Measurements from ENCODE around the gene CDH12. TPM values are rescaled to one million over a fixed set of nuclear protein-coding genes. Genes with fewer than 3 reads are reported as not detected.
"Not testable (repeated sequence)": the region's sequence is repeated elsewhere in the genome, so short reads cannot be mapped to it uniquely, and the experiment has no call there.

CDH12 gene
- total RNA-seq, 4 donors from 2014 or later, result not detected

DNA sequence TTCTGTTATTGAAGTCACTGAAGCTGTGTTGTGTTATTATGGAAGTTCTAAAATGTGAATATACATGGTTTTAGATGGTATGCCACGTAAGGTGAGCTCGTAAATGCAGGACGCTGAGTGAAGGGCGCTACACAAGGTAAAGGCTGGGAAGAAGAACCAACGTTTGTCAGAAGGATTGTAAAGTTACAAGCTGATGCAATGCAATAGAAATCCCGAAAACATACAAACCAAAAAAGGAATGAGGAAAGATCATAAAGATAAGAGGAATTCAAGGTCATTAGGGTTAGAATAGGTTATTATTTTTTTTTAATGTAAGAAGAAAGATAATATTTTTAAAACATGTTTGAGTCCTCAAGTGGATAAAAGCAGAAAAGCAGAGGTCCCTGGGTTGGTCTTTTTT is 538.6 kb downstream of the CDH12 start:
- WGBS, 2 donors, result 87 to 88% methylated on average over 6 of the region's 6 CpGs
- H3K9me3 ChIP-seq, result no peaks in the 10 kb centered on the region
- H3K4me1 ChIP-seq, result no peaks in the 10 kb centered on the region
- no peak for TF ChIP-seq POLR2A (IDR thresholded peaks at IDR 0.05)
- TF ChIP-seq, protein P1, sequence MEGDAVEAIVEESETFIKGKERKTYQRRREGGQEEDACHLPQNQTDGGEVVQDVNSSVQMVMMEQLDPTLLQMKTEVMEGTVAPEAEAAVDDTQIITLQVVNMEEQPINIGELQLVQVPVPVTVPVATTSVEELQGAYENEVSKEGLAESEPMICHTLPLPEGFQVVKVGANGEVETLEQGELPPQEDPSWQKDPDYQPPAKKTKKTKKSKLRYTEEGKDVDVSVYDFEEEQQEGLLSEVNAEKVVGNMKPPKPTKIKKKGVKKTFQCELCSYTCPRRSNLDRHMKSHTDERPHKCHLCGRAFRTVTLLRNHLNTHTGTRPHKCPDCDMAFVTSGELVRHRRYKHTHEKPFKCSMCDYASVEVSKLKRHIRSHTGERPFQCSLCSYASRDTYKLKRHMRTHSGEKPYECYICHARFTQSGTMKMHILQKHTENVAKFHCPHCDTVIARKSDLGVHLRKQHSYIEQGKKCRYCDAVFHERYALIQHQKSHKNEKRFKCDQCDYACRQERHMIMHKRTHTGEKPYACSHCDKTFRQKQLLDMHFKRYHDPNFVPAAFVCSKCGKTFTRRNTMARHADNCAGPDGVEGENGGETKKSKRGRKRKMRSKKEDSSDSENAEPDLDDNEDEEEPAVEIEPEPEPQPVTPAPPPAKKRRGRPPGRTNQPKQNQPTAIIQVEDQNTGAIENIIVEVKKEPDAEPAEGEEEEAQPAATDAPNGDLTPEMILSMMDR (IDR thresholded peaks at IDR 0.05), result no peak
- no peak overlapping the region for H3K27ac ChIP-seq
- no peak for DNase-seq
- no peaks in the 10 kb centered on the region for H3K36me3 ChIP-seq
- no peaks in the 10 kb centered on the region for H3K27me3 ChIP-seq
- H3K4me3 ChIP-seq (replicated peaks in 1 of 3), result no peak overlapping the region
- intact Hi-C loops (cut with DNase I), result no loop called here

DNA sequence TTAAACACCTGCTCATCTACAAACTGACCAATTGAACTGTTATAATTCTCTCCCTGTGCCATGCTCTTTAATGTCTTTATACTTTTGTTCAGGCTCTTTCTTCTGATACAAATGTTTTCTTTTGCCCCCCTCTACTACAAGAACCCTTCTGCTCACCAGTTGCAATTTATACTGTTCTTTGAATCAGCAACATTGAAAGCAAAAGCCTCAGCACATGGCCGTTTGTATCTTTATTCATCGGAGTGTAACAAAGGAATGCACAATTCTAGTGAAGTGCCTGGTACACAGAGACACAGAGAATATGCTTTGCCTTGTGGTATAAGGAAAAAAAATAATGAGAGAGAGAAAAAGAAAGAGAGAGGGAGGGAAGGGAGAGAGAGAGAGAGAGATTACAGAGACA is 547.1 kb downstream of the CDH12 start:
- no peak for DNase-seq

DNA sequence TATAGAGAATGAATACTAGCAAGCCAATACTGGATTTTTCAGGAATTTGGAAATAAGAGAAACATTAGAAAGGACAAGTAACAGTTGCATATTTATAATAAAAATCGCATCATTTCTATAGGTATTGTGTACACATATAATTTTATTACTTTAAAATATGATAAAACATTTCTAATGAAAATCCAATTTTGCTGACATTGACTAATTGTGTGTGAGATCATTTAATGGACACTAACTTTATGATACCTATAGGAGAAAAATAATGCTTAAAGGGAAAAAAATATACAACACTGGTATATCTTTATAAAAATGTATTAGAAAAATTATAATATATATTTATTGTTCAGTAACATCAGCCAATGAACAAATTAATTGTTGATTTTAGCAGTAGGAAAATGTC is 557.3 kb downstream of the CDH12 start:
- Histone ChIP-seq H3K4me3 (replicated peaks in 1 of 3) (no peak overlapping the region), H3K27ac (no peak overlapping the region), H3K27me3 (no peaks in the 10 kb centered on the region), H3K36me3 (no peaks in the 10 kb centered on the region), H3K9me3 (no peaks in the 10 kb centered on the region), H3K4me1 (no peaks in the 10 kb centered on the region)
- TF ChIP-seq POLR2A (IDR thresholded peaks at IDR 0.05), result no peak
- WGBS, 2 donors, result 78 to 83% methylated on average over 1 of the region's 1 CpG
- intact Hi-C loops (cut with DNase I), result no loop called here
- no peak for DNase-seq

More for the DNA sequence above, 547.1 kb downstream of the CDH12 start:
- Histone ChIP-seq H3K4me1 (no peaks in the 10 kb centered on the region), H3K36me3 (no peaks in the 10 kb centered on the region), H3K27me3 (no peaks in the 10 kb centered on the region), H3K4me3 (replicated peaks in 1 of 3) (no peak overlapping the region), H3K27ac (no peak overlapping the region), H3K9me3 (no peaks in the 10 kb centered on the region)
- WGBS, 2 donors, result 24 to 36% methylated on average over 2 of the region's 2 CpGs
- intact Hi-C loops (cut with DNase I), result no loop called here
- no peak for TF ChIP-seq POLR2A (IDR thresholded peaks at IDR 0.05)
- TF ChIP-seq, protein P1 (IDR thresholded peaks at IDR 0.05), result no peak

DNA sequence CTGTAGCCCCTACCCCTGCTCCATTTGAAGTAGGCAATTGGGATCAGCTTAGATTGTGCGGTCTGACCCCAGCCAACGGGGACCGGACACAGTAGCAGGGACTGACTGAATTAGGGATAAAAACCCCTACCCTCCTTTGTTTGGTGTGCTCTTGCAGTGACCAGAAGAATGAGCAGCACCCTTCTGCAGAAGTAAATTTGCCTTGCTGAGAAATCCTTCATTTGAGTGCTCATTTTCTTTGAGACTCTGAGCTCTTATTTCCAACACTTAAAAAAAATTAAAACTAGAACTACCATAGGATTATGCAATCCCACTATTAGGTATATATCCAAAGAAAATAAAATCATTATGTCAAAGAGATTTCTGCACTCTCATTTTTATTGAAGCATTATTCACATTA is 560.0 kb downstream of the CDH12 start:
- Histone ChIP-seq H3K27me3 (no peaks in the 10 kb centered on the region), H3K9me3 (no peaks in the 10 kb centered on the region), H3K27ac (no peak overlapping the region), H3K36me3 (no peaks in the 10 kb centered on the region), H3K4me3 (replicated peaks in 1 of 3) (no peak overlapping the region), H3K4me1 (no peaks in the 10 kb centered on the region)
- TF ChIP-seq POLR2A (IDR thresholded peaks at IDR 0.05), result no peak
- TF ChIP-seq, protein P1 (IDR thresholded peaks at IDR 0.05), result no peak
- DNase-seq, result no peak
- intact Hi-C loops (cut with DNase I), result no loop called here
- 97 to 98% methylated on average over 3 of the region's 3 CpGs for WGBS, 2 donors

DNA sequence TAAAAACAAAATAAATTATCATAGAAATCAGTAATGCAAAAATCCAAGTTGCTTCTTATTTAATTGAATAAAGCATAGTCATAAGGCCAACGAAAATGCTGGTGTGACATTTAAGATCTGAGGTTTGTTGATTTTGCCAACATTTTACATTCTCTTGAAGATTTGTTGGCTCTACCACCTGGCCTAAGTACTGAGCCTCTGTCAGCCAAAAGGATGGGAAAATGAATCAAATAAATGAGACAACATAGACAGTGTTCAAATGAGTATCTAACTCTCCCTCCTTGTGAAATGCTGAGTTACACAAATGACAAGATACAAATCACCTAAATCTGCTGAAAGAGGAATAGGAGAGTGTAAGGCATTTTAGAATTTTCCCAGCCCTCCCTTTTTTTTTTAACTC is 575.0 kb downstream of the CDH12 start:
- Histone ChIP-seq H3K9me3 (no peaks in the 10 kb centered on the region), H3K27me3 (no peaks in the 10 kb centered on the region), H3K27ac (no peak overlapping the region), H3K4me3 (replicated peaks in 1 of 3) (no peak overlapping the region), H3K36me3 (no peaks in the 10 kb centered on the region), H3K4me1 (no peaks in the 10 kb centered on the region)
- 66 to 67% methylated on average over 1 of the region's 1 CpG for WGBS, 2 donors
- TF ChIP-seq, protein P1 (IDR thresholded peaks at IDR 0.05), result no peak
- no peak for TF ChIP-seq POLR2A (IDR thresholded peaks at IDR 0.05)
- intact Hi-C loops (cut with DNase I), result no loop called here
- DNase-seq, result no peak

DNA sequence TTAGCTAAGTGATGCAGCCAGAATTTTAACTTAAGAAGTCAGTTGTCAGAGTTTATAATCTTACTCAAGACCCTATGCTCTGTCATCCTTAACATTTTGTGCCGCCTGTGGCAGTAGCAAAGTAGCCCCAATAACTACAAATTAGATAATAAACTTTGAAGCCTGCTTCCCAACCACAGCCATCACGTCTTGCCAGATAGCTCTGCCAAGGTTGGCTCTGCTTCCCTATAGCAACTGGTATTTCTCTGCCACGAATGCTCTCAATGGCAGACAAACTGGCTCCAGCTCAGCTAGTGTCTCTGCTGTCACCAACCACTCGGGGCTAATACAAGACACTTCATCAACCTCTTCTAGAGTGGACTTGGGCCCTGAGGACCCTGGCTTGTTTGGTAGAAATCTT is 576.1 kb downstream of the CDH12 start:
- DNase-seq, result no peak
- intact Hi-C loops (cut with DNase I), result no loop called here
- TF ChIP-seq, protein P1 (IDR thresholded peaks at IDR 0.05), result no peak
- no peak for TF ChIP-seq POLR2A (IDR thresholded peaks at IDR 0.05)
- Histone ChIP-seq H3K9me3 (no peaks in the 10 kb centered on the region), H3K36me3 (no peaks in the 10 kb centered on the region), H3K4me1 (no peaks in the 10 kb centered on the region), H3K4me3 (replicated peaks in 1 of 3) (no peak overlapping the region), H3K27me3 (no peaks in the 10 kb centered on the region), H3K27ac (no peak overlapping the region)
- WGBS, 2 donors, result 62 to 75% methylated on average over 4 of the region's 4 CpGs

DNA sequence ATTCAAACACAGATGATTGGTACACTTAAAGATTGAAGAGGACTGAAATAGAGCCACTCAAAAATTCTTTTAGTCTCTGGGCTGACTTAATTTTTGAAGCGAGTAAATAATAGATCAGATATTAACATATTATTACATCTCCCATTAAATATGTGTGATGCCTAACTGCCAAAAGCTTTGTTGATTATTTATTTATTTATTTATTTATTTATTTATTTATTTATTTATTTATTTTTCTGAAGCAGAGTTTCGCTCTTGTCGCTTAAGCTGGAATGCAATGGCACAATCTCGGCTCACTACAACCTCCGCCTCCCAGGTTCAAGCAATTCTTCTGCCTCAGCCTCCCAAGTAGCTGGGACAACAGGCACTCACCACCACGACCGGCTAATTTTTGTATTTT is 587.3 kb downstream of the CDH12 start:
- H3K27ac ChIP-seq; H3K4me3 ChIP-seq (replicated peaks in 1 of 3); intact Hi-C loops (cut with DNase I); DNase-seq; H3K27me3 ChIP-seq; H3K9me3 ChIP-seq; H3K36me3 ChIP-seq; H3K4me1 ChIP-seq: not testable (repeated sequence)
- 83 to 89% methylated on average over 7 of the region's 7 CpGs for WGBS, 2 donors

Measured in thyroid gland (tissue), 4 donors.